HG03139 (cell line): Measurements from ENCODE around the gene CLK4.

ENCODE experiments used
- ATAC-seq: cut with Tn5 transposase; IDR thresholded peaks from one replicate; pipeline ENCODE4 v1.9.1; 2021; ENCODE audit not compliant: unreplicated experiment

Gene CLK4

GRCh38 chr5:178637356-178638074, 10.7 kb upstream of the CLK4 start:
- ATAC-seq: no peak

- ATAC-seq: no peak
Observed at GRCh38 chr5:178632285-178632684, 5.4 kb upstream of the CLK4 start.

GRCh38 chr5:178630951-178631350, 4.1 kb upstream of the CLK4 start:
- ATAC-seq: no peak

GRCh38 chr5:178630475-178630930, 3.7 kb upstream of the CLK4 start:
- ATAC-seq: no peak

GRCh38 chr5:178627259-178627598, 379 bp upstream of the CLK4 start:
- no peak for ATAC-seq

GRCh38 chr5:178625679-178626483, 969 bp downstream of the CLK4 start:
- peak; percentile 16 for ATAC-seq

GRCh38 chr5:178624631-178625546, 2.0 kb downstream of the CLK4 start:
- no peak for ATAC-seq

- ATAC-seq: no peak
Observed at GRCh38 chr5:178622679-178623247, 4.1 kb downstream of the CLK4 start.

- no peak for ATAC-seq
Observed at GRCh38 chr5:178619390-178619789, 7.5 kb downstream of the CLK4 start.

- ATAC-seq: no peak
Observed at GRCh38 chr5:178612299-178612698, 14.6 kb downstream of the CLK4 start.

GRCh38 chr5:178606269-178606668, 20.6 kb downstream of the CLK4 start:
- no peak for ATAC-seq

- ATAC-seq: no peak
Observed at GRCh38 chr5:178605788-178606187, 21.1 kb downstream of the CLK4 start.

GRCh38 chr5:178602752-178603151, 24.1 kb downstream of the CLK4 start:
- no peak for ATAC-seq

- ATAC-seq: no peak
Observed at GRCh38 chr5:178595750-178596149, 31.1 kb downstream of the CLK4 start.

GRCh38 chr5:178595150-178595549, 31.7 kb downstream of the CLK4 start:
- ATAC-seq: no peak

- no peak for ATAC-seq
Observed at GRCh38 chr5:178590924-178591423, 35.9 kb downstream of the CLK4 start.

GRCh38 chr5:178590141-178590923, 36.5 kb downstream of the CLK4 start, which contains the start of gene COL23A1:
Gene COL23A1, minus strand, starts transcription at chr5:178590393.
- no peak for ATAC-seq

- no peak for ATAC-seq
Observed at GRCh38 chr5:178589180-178590140, 37.4 kb downstream of the CLK4 start.

- no peak for ATAC-seq
Observed at GRCh38 chr5:178588769-178589168, 38.1 kb downstream of the CLK4 start.
